Epithelial cell of proximal tubule (primary cell): ENCODE data around the gene ATP13A4. TPM values are rescaled to one million over a fixed set of nuclear protein-coding genes. Genes with fewer than 3 reads are reported as not detected.

Experiments used
- DNase-seq: peaks from one replicate; pipeline ENCODE4 v3.0.0-alpha.2; 2011; ENCODE audit warnings: low read depth
- H3K4me3 ChIP-seq: 2 replicates; pipeline ENCODE4 v1.5.1; 2011; ENCODE audit warnings: low read depth, mild to moderate bottlenecking, low read length
- CTCF ChIP-seq: conservative IDR thresholded peaks from 2 replicates; pipeline ENCODE4 v1.5.1; 2012; ENCODE audit warnings: low read depth, mild to moderate bottlenecking, low read length
- total RNA-seq: library from RNA; depleted of rRNA; stranded (reverse); fragments of >200 nt; gene quantifications from 2 replicates; pipeline ENCODE4 v1.2.3, GENCODE V29; 2015

Gene ATP13A4
- total RNA-seq, 1 donor from 2014 or later, result not detected

GRCh38 chr3:193488741-193489140 lies 66.0 kb downstream of the ATP13A4 start:
- no peak overlapping the region for H3K4me3 ChIP-seq
- no peak for TF ChIP-seq CTCF
- DNase-seq, result no peak

GRCh38 chr3:193483988-193484539 lies 70.6 kb downstream of the ATP13A4 start:
- no peak overlapping the region for H3K4me3 ChIP-seq
- no peak for TF ChIP-seq CTCF
- no peak for DNase-seq

DNA sequence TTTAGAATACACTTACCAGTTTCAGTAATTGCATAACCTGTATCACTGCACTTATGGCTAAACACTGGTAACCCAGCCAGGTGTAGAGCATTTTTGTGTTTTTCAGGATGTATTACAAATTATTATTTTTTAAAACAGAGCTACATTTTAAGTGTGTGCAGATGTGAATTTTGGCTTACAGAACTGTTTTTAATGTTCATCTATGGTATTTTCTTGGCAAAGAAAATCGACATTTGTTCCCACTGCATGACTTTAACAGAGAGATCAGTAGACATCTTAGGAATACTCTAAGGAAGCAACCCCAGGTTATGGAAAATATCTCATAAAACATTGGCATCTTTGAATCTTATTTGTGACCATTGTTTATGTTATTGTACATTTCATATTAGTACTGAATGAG lies 73.3 kb downstream of the ATP13A4 start:
- no peak for DNase-seq
- no peak for TF ChIP-seq CTCF
- no peak overlapping the region for H3K4me3 ChIP-seq

- no peak overlapping the region for H3K4me3 ChIP-seq
- TF ChIP-seq CTCF, result no peak
- no peak for DNase-seq
Observed at GRCh38 chr3:193474446-193474845, 80.2 kb downstream of the ATP13A4 start.

GRCh38 chr3:193470710-193471109 lies 84.0 kb downstream of the ATP13A4 start:
- DNase-seq, result no peak
- H3K4me3 ChIP-seq, result no peak overlapping the region
- TF ChIP-seq CTCF, result no peak

DNA sequence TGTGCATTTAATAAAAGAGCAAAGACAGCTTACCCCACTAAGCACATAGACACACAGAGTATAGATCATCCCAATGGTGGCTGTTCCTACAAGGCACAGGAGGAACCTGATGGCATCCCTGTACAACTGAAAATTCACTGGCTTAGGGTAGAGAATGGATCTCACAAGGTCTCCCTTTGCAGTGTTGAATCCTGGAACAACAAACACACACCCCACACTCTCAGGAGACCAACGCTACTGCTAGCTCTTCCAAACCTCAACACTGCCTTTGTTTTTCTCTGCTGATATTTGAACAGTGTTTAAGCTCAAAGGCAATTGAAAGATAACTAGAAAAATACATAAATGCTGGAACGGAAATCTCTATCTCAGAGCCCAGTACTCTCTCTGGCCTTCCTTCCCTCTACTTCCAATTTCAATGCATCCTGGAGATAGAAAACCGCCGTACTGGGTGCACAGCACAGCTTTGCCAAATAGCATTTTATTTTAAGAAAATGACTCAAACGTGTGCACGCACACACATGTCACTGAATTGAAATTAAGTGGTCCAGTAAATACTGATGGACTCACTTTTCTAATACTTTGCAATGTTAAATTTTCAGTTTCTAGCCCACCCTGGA lies 88.6 kb downstream of the ATP13A4 start:
- no peak for DNase-seq
- TF ChIP-seq CTCF, result no peak

GRCh38 chr3:193464889-193465288 lies 89.8 kb downstream of the ATP13A4 start:
- DNase-seq, result no peak
- no peak for TF ChIP-seq CTCF
- H3K4me3 ChIP-seq, result no peak overlapping the region

More for the DNA sequence above, 88.6 kb downstream of the ATP13A4 start:
- H3K4me3 ChIP-seq, result no peak overlapping the region
